Mucosa of rectum (tissue), 2 donors: ENCODE results near the gene GM2A.

Experiments
- H3K27ac ChIP-seq, 2 donors: one replicate each; pipeline ENCODE4 v1.7.0; 2013; ENCODE audit warnings: inconsistent platforms in 2 of 2, low read depth in 2 of 2, low read length in 2 of 2
- H3K27me3 ChIP-seq, 2 donors: one replicate each; pipeline ENCODE4 v1.7.0; 2013; ENCODE audit warnings: low read length in 2 of 2; ENCODE audit not compliant: control insufficient read depth in 2 of 2, insufficient read depth in 2 of 2
- H3K36me3 ChIP-seq, 2 donors: one replicate each; pipeline ENCODE4 v1.7.0; 2013; ENCODE audit warnings: low read length in 2 of 2; ENCODE audit not compliant: control insufficient read depth in 2 of 2, insufficient read depth in 2 of 2
- H3K4me1 ChIP-seq, 2 donors: one replicate each; pipeline ENCODE4 v1.7.0; 2013; ENCODE audit warnings: low read length in 2 of 2, mild to moderate bottlenecking in 1 of 2; ENCODE audit not compliant: control insufficient read depth in 2 of 2, insufficient read depth in 2 of 2
- H3K4me3 ChIP-seq, 2 donors: one replicate each; pipeline ENCODE4 v1.7.0; 2013; ENCODE audit warnings: low read length in 2 of 2
- H3K9ac ChIP-seq, 2 donors: one replicate each; pipeline ENCODE4 v1.7.0; 2013; ENCODE audit warnings: low read length in 2 of 2, low read depth in 1 of 2, mild to moderate bottlenecking in 1 of 2
- H3K9me3 ChIP-seq, 2 donors: one replicate each; pipeline ENCODE4 v1.7.0; 2013; ENCODE audit warnings: low read length in 2 of 2; ENCODE audit not compliant: control insufficient read depth in 2 of 2
- donor health status: healthy.
- donor health status: Normal muscosa, but diverticular disease.

GM2A gene

DNA sequence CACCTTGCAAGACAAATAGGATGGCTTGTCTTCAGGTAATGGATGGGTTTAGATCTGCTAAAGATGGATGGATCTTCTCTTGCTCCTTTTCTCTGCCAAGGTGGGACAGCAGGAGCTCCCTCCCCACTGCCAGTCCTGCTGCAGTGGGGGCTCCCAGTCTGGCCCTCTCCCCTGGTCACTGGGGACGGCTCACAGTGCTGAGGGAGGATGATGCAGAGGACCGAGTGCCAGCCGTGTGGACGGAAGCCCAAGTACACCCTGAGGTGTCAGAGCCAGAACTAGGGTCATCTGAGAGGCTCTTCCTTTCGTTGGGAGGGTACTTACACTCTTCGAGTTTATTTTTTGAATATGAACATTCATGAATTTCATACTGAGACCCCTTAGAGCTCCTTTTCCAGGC lies 34.8 kb upstream of the GM2A start:
- Histone ChIP-seq H3K27me3 (no peaks in the 10 kb centered on the region), H3K9ac (no peak overlapping the region), H3K4me3 (no peak overlapping the region), H3K27ac (no peak overlapping the region), H3K4me1 (peaks cover 22 to 33% of the 10 kb centered on the region in 2 donors), H3K9me3 (no peaks in the 10 kb centered on the region), H3K36me3 (no peaks in the 10 kb centered on the region)

- H3K27ac ChIP-seq: no peak overlapping the region
- no peak overlapping the region for H3K4me3 ChIP-seq
- no peaks in the 10 kb centered on the region for H3K36me3 ChIP-seq
- H3K9ac ChIP-seq: no peak overlapping the region
- H3K4me1 ChIP-seq: peaks cover 16 to 33% of the 10 kb centered on the region in 2 donors
- no peaks in the 10 kb centered on the region for H3K9me3 ChIP-seq
- H3K27me3 ChIP-seq: no peaks in the 10 kb centered on the region
Measured at GRCh38 chr5:151219138-151219537, 33.8 kb upstream of the GM2A start.

DNA sequence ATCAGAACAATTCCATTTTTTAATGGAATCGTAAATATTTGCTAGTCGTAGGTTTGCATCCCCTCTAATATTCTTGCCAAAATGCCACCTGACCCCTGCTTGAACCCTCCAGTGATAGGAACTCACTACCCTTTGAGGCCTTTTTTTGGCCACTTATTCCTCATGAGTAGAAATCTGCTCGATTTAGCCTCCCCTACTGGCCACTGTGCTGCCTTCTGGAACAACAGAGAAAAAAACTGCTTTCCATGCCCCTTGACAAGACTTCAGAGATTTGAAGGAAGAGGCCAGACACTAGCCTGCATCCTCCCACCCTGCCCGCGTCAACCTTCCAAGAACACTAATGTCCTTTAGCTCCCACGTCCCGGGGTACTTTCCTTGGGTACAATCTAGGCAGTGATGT lies 33.2 kb upstream of the GM2A start:
- no peak overlapping the region for H3K27ac ChIP-seq
- H3K9ac ChIP-seq: no peak overlapping the region
- H3K27me3 ChIP-seq: no peaks in the 10 kb centered on the region
- no peaks in the 10 kb centered on the region for H3K9me3 ChIP-seq
- peaks cover 14 to 32% of the 10 kb centered on the region in 2 donors for H3K4me1 ChIP-seq
- no peaks in the 10 kb centered on the region for H3K36me3 ChIP-seq
- no peak overlapping the region for H3K4me3 ChIP-seq

DNA sequence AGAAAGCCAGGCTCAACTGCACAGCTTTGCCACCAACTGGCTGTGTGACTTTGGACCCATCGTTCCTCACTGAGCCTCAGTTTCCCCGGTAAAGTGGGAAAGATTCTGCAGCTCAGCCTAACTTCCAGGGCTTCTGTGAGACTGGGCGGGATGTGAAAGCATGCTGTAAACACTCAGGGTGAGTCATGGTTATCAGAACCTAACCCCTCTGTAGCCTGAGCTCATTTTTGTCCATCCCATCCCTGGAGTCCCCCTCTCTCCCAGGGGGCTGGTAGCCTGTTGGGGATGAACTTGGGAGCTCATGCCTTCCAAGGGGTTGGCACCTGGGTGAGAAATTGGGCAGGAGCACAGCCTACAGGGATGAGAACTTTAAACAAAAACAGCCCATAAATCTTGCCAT lies 31.4 kb upstream of the GM2A start:
- Histone ChIP-seq H3K4me1 (peaks cover 7 to 23% of the 10 kb centered on the region in 2 donors), H3K36me3 (no peaks in the 10 kb centered on the region), H3K27me3 (no peaks in the 10 kb centered on the region), H3K9me3 (no peaks in the 10 kb centered on the region), H3K9ac (peak overlapping the region; percentile 21 to 77), H3K27ac (peak overlapping the region; percentile 25 to 84), H3K4me3 (peak overlapping the region in 1 of 2 donors; percentile 79)

DNA sequence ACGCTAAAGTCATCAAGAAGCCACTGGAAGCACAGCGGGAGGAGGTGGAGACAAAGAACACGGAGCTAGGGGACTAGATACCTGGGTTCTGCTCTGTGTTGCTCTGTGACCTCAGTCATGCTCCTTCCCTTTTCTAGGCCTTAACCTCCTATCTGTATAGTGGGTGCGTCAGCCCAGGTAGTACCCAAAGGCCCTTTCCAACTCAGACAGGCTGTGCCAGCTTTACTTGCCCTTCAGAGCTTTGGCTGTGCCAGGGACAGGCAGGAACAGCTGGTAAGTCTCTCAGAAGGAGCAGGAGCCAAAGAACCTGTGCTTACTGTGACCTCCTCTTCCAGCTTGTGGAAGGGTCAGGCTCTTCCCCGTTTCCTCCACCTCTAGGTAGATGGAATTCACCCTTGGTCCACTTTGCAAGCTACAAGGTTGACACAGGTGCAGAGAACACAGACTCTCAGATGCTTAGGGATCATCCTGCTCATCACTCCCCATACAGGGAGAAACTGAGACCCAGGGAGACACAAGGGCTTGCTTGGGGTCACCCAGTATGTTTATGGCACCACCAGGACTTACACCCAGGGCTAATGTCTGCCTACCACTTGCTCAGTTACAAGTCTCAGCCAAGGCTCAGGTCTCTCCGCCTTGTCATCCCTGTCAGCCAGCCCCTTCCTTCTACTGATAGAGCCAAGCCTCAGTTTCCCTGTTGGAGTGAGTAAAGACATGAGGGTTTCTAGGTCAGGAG lies 30.8 kb upstream of the GM2A start:
- Histone ChIP-seq H3K27ac (peak overlapping the region; percentile 25 to 84), H3K4me1 (peaks cover 7 to 23% of the 10 kb centered on the region in 2 donors), H3K9ac (peak overlapping the region; percentile 21 to 77), H3K9me3 (no peaks in the 10 kb centered on the region), H3K4me3 (peak overlapping the region; percentile 44 to 79), H3K27me3 (no peaks in the 10 kb centered on the region), H3K36me3 (no peaks in the 10 kb centered on the region)

- Histone ChIP-seq H3K27me3 (no peaks in the 10 kb centered on the region), H3K27ac (peak overlapping the region; percentile 52 to 84), H3K9me3 (no peaks in the 10 kb centered on the region), H3K4me3 (peak overlapping the region; percentile 44 to 79), H3K36me3 (no peaks in the 10 kb centered on the region), H3K9ac (peak overlapping the region; percentile 58 to 77), H3K4me1 (peaks cover 7 to 23% of the 10 kb centered on the region in 2 donors)
Measured at GRCh38 chr5:151222790-151223446, 30.1 kb upstream of the GM2A start.

GRCh38 chr5:151223447-151224264 lies 29.3 kb upstream of the GM2A start, which contains the start of gene CCDC69:
TSS of gene CCDC69 (minus strand) at chr5:151224092. CDS start at chr5:151223970, 122 bp downstream.
- Histone ChIP-seq H3K9ac (peak within 1 kb of the TSS; percentile 58 to 77), H3K27ac (peak within 1 kb of the TSS; percentile 52 to 84), H3K27me3 (no peaks in the 10 kb centered on the region), H3K9me3 (no peaks in the 10 kb centered on the region), H3K36me3 (no peaks in the 10 kb centered on the region), H3K4me1 (peaks cover 7 to 19% of the 10 kb centered on the region in 2 donors), H3K4me3 (peak within 1 kb of the TSS; percentile 44 to 79)

- Histone ChIP-seq H3K9me3 (no peaks in the 10 kb centered on the region), H3K4me3 (peak overlapping the region in 1 of 2 donors; percentile 79), H3K27me3 (no peaks in the 10 kb centered on the region), H3K27ac (peak overlapping the region; percentile 52 to 84), H3K9ac (peak overlapping the region in 1 of 2 donors; percentile 77), H3K36me3 (no peaks in the 10 kb centered on the region), H3K4me1 (peaks cover 7 to 19% of the 10 kb centered on the region in 2 donors)
Measured at GRCh38 chr5:151224372-151224771, 28.6 kb upstream of the GM2A start.

DNA sequence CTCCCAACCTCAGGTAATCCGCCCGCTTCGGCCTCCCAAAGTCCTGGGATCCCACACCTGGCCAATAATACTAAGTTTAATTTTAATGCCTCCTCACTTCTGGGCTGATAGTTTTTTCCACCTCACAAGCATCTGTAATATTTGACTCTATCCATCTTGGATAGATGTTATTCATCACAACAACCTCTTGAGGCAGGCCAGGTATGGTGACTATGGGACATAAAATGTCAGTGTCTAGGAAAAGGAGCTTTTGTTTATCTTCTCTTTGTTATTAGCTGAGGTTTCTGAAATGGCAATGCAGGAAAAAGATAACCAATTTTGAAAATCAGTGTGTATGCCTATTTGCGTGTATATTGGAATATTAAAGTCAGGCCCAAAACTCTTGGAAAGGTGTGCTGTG lies 27.9 kb upstream of the GM2A start:
- peaks cover 7 to 18% of the 10 kb centered on the region in 2 donors for H3K4me1 ChIP-seq
- H3K36me3 ChIP-seq: no peaks in the 10 kb centered on the region
- H3K9me3 ChIP-seq: no peaks in the 10 kb centered on the region
- H3K27ac ChIP-seq: no peak overlapping the region
- no peak overlapping the region for H3K4me3 ChIP-seq
- no peaks in the 10 kb centered on the region for H3K27me3 ChIP-seq
- H3K9ac ChIP-seq: no peak overlapping the region

DNA sequence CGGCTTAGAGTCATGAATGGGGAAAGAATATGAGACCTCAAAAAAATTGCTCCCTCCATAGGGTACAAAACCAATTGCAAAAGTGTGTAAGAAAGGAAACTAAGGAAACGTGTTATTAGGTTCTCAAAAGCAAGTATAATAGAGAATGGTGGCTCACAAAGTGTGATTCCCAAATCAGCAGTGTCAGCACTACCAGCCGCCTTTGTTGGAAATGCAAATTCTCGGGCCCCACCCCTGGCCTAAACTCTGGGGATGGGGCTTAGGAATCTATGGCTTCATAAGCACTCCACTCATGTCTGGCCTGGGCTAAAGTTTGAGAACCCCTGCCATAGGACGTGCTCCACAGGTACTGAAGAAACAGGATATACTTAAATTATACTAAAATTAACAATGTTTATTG lies 27.5 kb upstream of the GM2A start:
- no peaks in the 10 kb centered on the region for H3K36me3 ChIP-seq
- no peaks in the 10 kb centered on the region for H3K27me3 ChIP-seq
- H3K4me1 ChIP-seq: peaks cover 7 to 16% of the 10 kb centered on the region in 2 donors
- H3K9ac ChIP-seq: no peak overlapping the region
- H3K9me3 ChIP-seq: no peaks in the 10 kb centered on the region
- no peak overlapping the region for H3K4me3 ChIP-seq
- H3K27ac ChIP-seq: no peak overlapping the region
